ENCODE results near the gene MICU2.
"Not testable (repeated sequence)": the region's sequence is repeated elsewhere in the genome, so short reads cannot be mapped to it uniquely, and the experiment has no call there.

Gene MICU2

GRCh38 chr13:21588411-21588810, 15.6 kb downstream of the MICU2 start:
- not testable (repeated sequence) for H3K4me3 Mint-ChIP-seq; H3K27me3 Mint-ChIP-seq; H3K36me3 Mint-ChIP-seq (ENCODE audit: insufficient read depth); DNase-seq (ENCODE audit: low spot score in 2 of 2); H3K9me3 Mint-ChIP-seq; ATAC-seq (replicated peaks; ENCODE audit: extremely low read depth, poor library complexity, severe bottlenecking); H3K27ac Mint-ChIP-seq (ENCODE audit: low read depth)
- peaks cover 76% of the 10 kb centered on the region for H3K4me1 Mint-ChIP-seq

GRCh38 chr13:21584973-21585592, 18.9 kb downstream of the MICU2 start:
- DNase-seq (ENCODE audit: low spot score in 2 of 2) (no peak), ATAC-seq (replicated peaks; ENCODE audit: extremely low read depth, poor library complexity, severe bottlenecking) (no peak)
- H3K4me1 Mint-ChIP-seq = peaks cover 69% of the 10 kb centered on the region
- no peaks in the 10 kb centered on the region for H3K27me3 Mint-ChIP-seq
- H3K9me3 Mint-ChIP-seq = peaks cover 4% of the 10 kb centered on the region
- no peak overlapping the region for H3K4me3 Mint-ChIP-seq
- H3K27ac Mint-ChIP-seq (ENCODE audit: low read depth) = no peak overlapping the region
- H3K36me3 Mint-ChIP-seq (ENCODE audit: insufficient read depth) = peaks cover 3% of the 10 kb centered on the region

GRCh38 chr13:21583478-21583877, 20.5 kb downstream of the MICU2 start:
- H3K9me3 Mint-ChIP-seq = peaks cover 4% of the 10 kb centered on the region
- H3K4me1 Mint-ChIP-seq = peaks cover 58% of the 10 kb centered on the region

GRCh38 chr13:21580736-21581135, 23.2 kb downstream of the MICU2 start:
- Mint-ChIP-seq H3K9me3 (peaks cover 4% of the 10 kb centered on the region), H3K36me3 (ENCODE audit: insufficient read depth) (peaks cover 3% of the 10 kb centered on the region), H3K27ac (ENCODE audit: low read depth) (peak overlapping the region; percentile 5), H3K4me1 (peaks cover 42% of the 10 kb centered on the region), H3K27me3 (no peaks in the 10 kb centered on the region), H3K4me3 (peak overlapping the region; percentile 54)
- ATAC-seq (replicated peaks; ENCODE audit: extremely low read depth, poor library complexity, severe bottlenecking) = no peak
- DNase-seq (ENCODE audit: low spot score in 2 of 2) = no peak

More at GRCh38 chr13:21583478-21583877, 20.5 kb downstream of the MICU2 start:
- Mint-ChIP-seq H3K36me3 (ENCODE audit: insufficient read depth) (peaks cover 3% of the 10 kb centered on the region), H3K27me3 (no peaks in the 10 kb centered on the region), H3K27ac (ENCODE audit: low read depth) (no peak overlapping the region), H3K4me3 (no peak overlapping the region)
- DNase-seq (ENCODE audit: low spot score in 2 of 2) (no peak), ATAC-seq (replicated peaks; ENCODE audit: extremely low read depth, poor library complexity, severe bottlenecking) (no peak)

- peak overlapping the region; percentile 5 for H3K27ac Mint-ChIP-seq (ENCODE audit: low read depth)
- H3K27me3 Mint-ChIP-seq = no peaks in the 10 kb centered on the region
- H3K9me3 Mint-ChIP-seq = peaks cover 4% of the 10 kb centered on the region
- DNase-seq (ENCODE audit: low spot score in 2 of 2) (peak in 1 of 2 donors; percentile 13), ATAC-seq (replicated peaks; ENCODE audit: extremely low read depth, poor library complexity, severe bottlenecking) (peak; percentile 88)
- peaks cover 3% of the 10 kb centered on the region for H3K36me3 Mint-ChIP-seq (ENCODE audit: insufficient read depth)
- peak overlapping the region; percentile 59 for H3K4me3 Mint-ChIP-seq
- peaks cover 42% of the 10 kb centered on the region for H3K4me1 Mint-ChIP-seq
Measured at GRCh38 chr13:21579754-21580316, 24.1 kb downstream of the MICU2 start.

GRCh38 chr13:21578748-21579147, 25.2 kb downstream of the MICU2 start:
- DNase-seq (ENCODE audit: low spot score in 2 of 2) = no peak
- H3K36me3 Mint-ChIP-seq (ENCODE audit: insufficient read depth) = peaks cover 3% of the 10 kb centered on the region
- peaks cover 51% of the 10 kb centered on the region for H3K4me1 Mint-ChIP-seq
- no peak overlapping the region for H3K4me3 Mint-ChIP-seq
- ATAC-seq (replicated peaks; ENCODE audit: extremely low read depth, poor library complexity, severe bottlenecking) = no peak
- no peak overlapping the region for H3K27ac Mint-ChIP-seq (ENCODE audit: low read depth)
- peaks cover 4% of the 10 kb centered on the region for H3K9me3 Mint-ChIP-seq
- H3K27me3 Mint-ChIP-seq = no peaks in the 10 kb centered on the region

GRCh38 chr13:21576426-21576825, 27.5 kb downstream of the MICU2 start:
- Mint-ChIP-seq H3K9me3 (no peaks in the 10 kb centered on the region), H3K36me3 (ENCODE audit: insufficient read depth) (peaks cover 2% of the 10 kb centered on the region), H3K4me3 (no peak overlapping the region), H3K27ac (ENCODE audit: low read depth) (no peak overlapping the region), H3K27me3 (no peaks in the 10 kb centered on the region), H3K4me1 (peaks cover 39% of the 10 kb centered on the region)
- ATAC-seq (replicated peaks; ENCODE audit: extremely low read depth, poor library complexity, severe bottlenecking) = no peak
- no peak for DNase-seq (ENCODE audit: low spot score in 2 of 2)

GRCh38 chr13:21573920-21574712, 29.9 kb downstream of the MICU2 start:
- H3K36me3 Mint-ChIP-seq (ENCODE audit: insufficient read depth) = peaks cover 4% of the 10 kb centered on the region
- DNase-seq (ENCODE audit: low spot score in 2 of 2) (no peak), ATAC-seq (replicated peaks; ENCODE audit: extremely low read depth, poor library complexity, severe bottlenecking) (no peak)
- peaks cover 33% of the 10 kb centered on the region for H3K4me1 Mint-ChIP-seq
- no peak overlapping the region for H3K4me3 Mint-ChIP-seq
- no peaks in the 10 kb centered on the region for H3K9me3 Mint-ChIP-seq
- H3K27me3 Mint-ChIP-seq = no peaks in the 10 kb centered on the region
- H3K27ac Mint-ChIP-seq (ENCODE audit: low read depth) = no peak overlapping the region

GRCh38 chr13:21569686-21570085, 34.3 kb downstream of the MICU2 start:
- DNase-seq (ENCODE audit: low spot score in 2 of 2) (no peak), ATAC-seq (replicated peaks; ENCODE audit: extremely low read depth, poor library complexity, severe bottlenecking) (no peak)
- H3K27ac Mint-ChIP-seq (ENCODE audit: low read depth) = no peak overlapping the region
- H3K9me3 Mint-ChIP-seq = no peaks in the 10 kb centered on the region
- peaks cover 40% of the 10 kb centered on the region for H3K4me1 Mint-ChIP-seq
- H3K27me3 Mint-ChIP-seq = no peaks in the 10 kb centered on the region
- peaks cover 14% of the 10 kb centered on the region for H3K36me3 Mint-ChIP-seq (ENCODE audit: insufficient read depth)
- no peak overlapping the region for H3K4me3 Mint-ChIP-seq

- DNase-seq (ENCODE audit: low spot score in 2 of 2) (no peak), ATAC-seq (replicated peaks; ENCODE audit: extremely low read depth, poor library complexity, severe bottlenecking) (no peak)
- H3K27ac Mint-ChIP-seq (ENCODE audit: low read depth) = no peak overlapping the region
Measured at GRCh38 chr13:21568854-21569253, 35.1 kb downstream of the MICU2 start.

GRCh38 chr13:21567714-21568113, 36.3 kb downstream of the MICU2 start:
- no peak for ATAC-seq (replicated peaks; ENCODE audit: extremely low read depth, poor library complexity, severe bottlenecking)
- no peaks in the 10 kb centered on the region for H3K9me3 Mint-ChIP-seq
- no peak for DNase-seq (ENCODE audit: low spot score in 2 of 2)
- no peaks in the 10 kb centered on the region for H3K27me3 Mint-ChIP-seq
- H3K36me3 Mint-ChIP-seq (ENCODE audit: insufficient read depth) = peaks cover 32% of the 10 kb centered on the region
- H3K4me1 Mint-ChIP-seq = peaks cover 30% of the 10 kb centered on the region
- peak overlapping the region; percentile 16 for H3K27ac Mint-ChIP-seq (ENCODE audit: low read depth)
- no peak overlapping the region for H3K4me3 Mint-ChIP-seq

More at GRCh38 chr13:21568854-21569253, 35.1 kb downstream of the MICU2 start:
- no peak overlapping the region for H3K4me3 Mint-ChIP-seq
- H3K36me3 Mint-ChIP-seq (ENCODE audit: insufficient read depth) = peaks cover 23% of the 10 kb centered on the region
- no peaks in the 10 kb centered on the region for H3K27me3 Mint-ChIP-seq
- H3K9me3 Mint-ChIP-seq = no peaks in the 10 kb centered on the region
- H3K4me1 Mint-ChIP-seq = peaks cover 33% of the 10 kb centered on the region

GRCh38 chr13:21557995-21558394, 46.0 kb downstream of the MICU2 start:
- ATAC-seq (replicated peaks; ENCODE audit: extremely low read depth, poor library complexity, severe bottlenecking) = no peak
- Mint-ChIP-seq H3K4me3 (no peak overlapping the region), H3K27me3 (no peaks in the 10 kb centered on the region), H3K36me3 (ENCODE audit: insufficient read depth) (peaks cover 21% of the 10 kb centered on the region), H3K4me1 (peaks cover 32% of the 10 kb centered on the region), H3K27ac (ENCODE audit: low read depth) (peak overlapping the region; percentile 17), H3K9me3 (no peaks in the 10 kb centered on the region)
- DNase-seq (ENCODE audit: low spot score in 2 of 2) = no peak

GRCh38 chr13:21556051-21556450, 47.9 kb downstream of the MICU2 start:
- Mint-ChIP-seq H3K4me3 (no peak overlapping the region), H3K4me1 (peaks cover 32% of the 10 kb centered on the region), H3K9me3 (no peaks in the 10 kb centered on the region), H3K36me3 (ENCODE audit: insufficient read depth) (peaks cover 11% of the 10 kb centered on the region), H3K27ac (ENCODE audit: low read depth) (peak overlapping the region; percentile 16), H3K27me3 (no peaks in the 10 kb centered on the region)
- ATAC-seq (replicated peaks; ENCODE audit: extremely low read depth, poor library complexity, severe bottlenecking) (no peak), DNase-seq (ENCODE audit: low spot score in 2 of 2) (no peak)
